Lung (tissue), 12 donors: Measurements from ENCODE around the gene FILIP1L. TPM values are rescaled to one million over a fixed set of nuclear protein-coding genes. Genes with fewer than 3 reads are reported as not detected.

Experiments used
- ATAC-seq: fragments of 200-7000 bp; cut with Tn5 transposase; one replicate; pipeline ENCODE4 v1.9.1; 2020; ENCODE audit warnings: moderate number of reproducible peaks; ENCODE audit not compliant: insufficient read depth, low FRiP score
- DNase-seq, 3 donors: peaks; one replicate each; pipeline ENCODE4 v3.0.0-alpha.2; 2013 to 2017
- H3K27ac ChIP-seq, 2 donors: one replicate each; pipeline ENCODE4 v1.5.1; 2013; ENCODE audit warnings: mild to moderate bottlenecking in 2 of 2, moderate library complexity in 2 of 2, control low read depth in 1 of 2, inconsistent platforms in 1 of 2, low read depth in 1 of 2, low read length in 1 of 2
- H3K27me3 ChIP-seq, 3 donors: one replicate each; pipeline ENCODE4 v1.5.1; 2013; ENCODE audit warnings: low read length in 2 of 3; ENCODE audit not compliant: control insufficient read depth in 3 of 3, insufficient read depth in 3 of 3
- H3K36me3 ChIP-seq, 4 donors: one replicate each; pipeline ENCODE4 v1.5.1; 2013; ENCODE audit warnings: low read length in 4 of 4, mild to moderate bottlenecking in 1 of 4, moderate library complexity in 1 of 4; ENCODE audit not compliant: control insufficient read depth in 4 of 4, insufficient read depth in 4 of 4
- H3K4me1 ChIP-seq, 5 donors: one replicate each; pipeline ENCODE4 v1.5.1; 2013; ENCODE audit warnings: low read length in 5 of 5, mild to moderate bottlenecking in 2 of 5, moderate library complexity in 1 of 5; ENCODE audit not compliant: control insufficient read depth in 5 of 5, insufficient read depth in 5 of 5
- H3K4me3 ChIP-seq: one replicate; pipeline ENCODE4 v1.5.1; 2013; ENCODE audit warnings: mild to moderate bottlenecking, control low read depth, moderate library complexity
- H3K9ac ChIP-seq, 2 donors: one replicate each; pipeline ENCODE4 v1.5.1; 2013; ENCODE audit warnings: low read length in 2 of 2, control low read depth in 1 of 2; ENCODE audit not compliant: insufficient read depth in 1 of 2
- H3K9me3 ChIP-seq, 4 donors: one replicate each; pipeline ENCODE4 v1.5.1; 2013; ENCODE audit warnings: low read length in 3 of 4, mild to moderate bottlenecking in 1 of 4, moderate library complexity in 1 of 4; ENCODE audit not compliant: control insufficient read depth in 4 of 4, insufficient read depth in 3 of 4
- WGBS, 2 donors: extraction: QIAGEN DNeasy Blood & Tissue Kit; methylation state at CpG; one replicate each; pipeline ENCODE4 v1.1.7; 2013; 5-methylcytosine and 5-hydroxymethylcytosine counted together
- polyA plus RNA-seq, 2 donors: library from polyadenylated mRNA; stranded (reverse); fragments of 200-250 nt; gene quantifications; one replicate each; pipeline ENCODE4 v1.2.1, GENCODE V29; 2013
- total RNA-seq, 2 donors: library from RNA; depleted of rRNA in 1 of 2; stranded (reverse); fragments of >200 nt in 1 of 2; gene quantifications; one replicate each; pipeline ENCODE4 v1.2.1, GENCODE V29; 2014 to 2021
- TF ChIP-seq, protein P1 (sequence below): IDR thresholded peaks from 2 replicates; pipeline ENCODE4 v1.5.1; 2012; ENCODE audit warnings: mild to moderate bottlenecking; ENCODE audit errors: control extremely low read depth, extremely low read depth
- donor health status: control.
- donor health status: control.
- donor health status: Bipolar disorder and iron deficiency.
- donor health status: healthy.
- donor health status: DM: yes; HTN: yes; CAD: no.

The FILIP1L gene
- total and polyA plus RNA-seq, 4 donors, result 8.3 to 27.8 (median 22.5) TPM

- 64 to 76% methylated on average over 4 of the region's 4 CpGs for WGBS, 2 donors
- peaks cover 0 to 6% (median 0%) of the 10 kb centered on the region in 4 donors for H3K9me3 ChIP-seq
- H3K36me3 ChIP-seq, result peaks cover 0 to 1% (median 0%) of the 10 kb centered on the region in 4 donors
- no peaks in the 10 kb centered on the region for H3K27me3 ChIP-seq
- H3K4me1 ChIP-seq, result peaks cover 0 to 23% (median 9%) of the 10 kb centered on the region in 5 donors
- DNase-seq, result peak in 2 of 3 donors; percentile 15 to 18
- peak overlapping the region in 1 of 2 donors; percentile 53 for H3K27ac ChIP-seq
- no peak for ATAC-seq
- TF ChIP-seq, protein P1, sequence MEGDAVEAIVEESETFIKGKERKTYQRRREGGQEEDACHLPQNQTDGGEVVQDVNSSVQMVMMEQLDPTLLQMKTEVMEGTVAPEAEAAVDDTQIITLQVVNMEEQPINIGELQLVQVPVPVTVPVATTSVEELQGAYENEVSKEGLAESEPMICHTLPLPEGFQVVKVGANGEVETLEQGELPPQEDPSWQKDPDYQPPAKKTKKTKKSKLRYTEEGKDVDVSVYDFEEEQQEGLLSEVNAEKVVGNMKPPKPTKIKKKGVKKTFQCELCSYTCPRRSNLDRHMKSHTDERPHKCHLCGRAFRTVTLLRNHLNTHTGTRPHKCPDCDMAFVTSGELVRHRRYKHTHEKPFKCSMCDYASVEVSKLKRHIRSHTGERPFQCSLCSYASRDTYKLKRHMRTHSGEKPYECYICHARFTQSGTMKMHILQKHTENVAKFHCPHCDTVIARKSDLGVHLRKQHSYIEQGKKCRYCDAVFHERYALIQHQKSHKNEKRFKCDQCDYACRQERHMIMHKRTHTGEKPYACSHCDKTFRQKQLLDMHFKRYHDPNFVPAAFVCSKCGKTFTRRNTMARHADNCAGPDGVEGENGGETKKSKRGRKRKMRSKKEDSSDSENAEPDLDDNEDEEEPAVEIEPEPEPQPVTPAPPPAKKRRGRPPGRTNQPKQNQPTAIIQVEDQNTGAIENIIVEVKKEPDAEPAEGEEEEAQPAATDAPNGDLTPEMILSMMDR, result no peak
- no peak overlapping the region for H3K4me3 ChIP-seq
- H3K9ac ChIP-seq, result no peak overlapping the region
Measured at GRCh38 chr3:100159331-100160153, 45.2 kb upstream of the FILIP1L start.

DNA sequence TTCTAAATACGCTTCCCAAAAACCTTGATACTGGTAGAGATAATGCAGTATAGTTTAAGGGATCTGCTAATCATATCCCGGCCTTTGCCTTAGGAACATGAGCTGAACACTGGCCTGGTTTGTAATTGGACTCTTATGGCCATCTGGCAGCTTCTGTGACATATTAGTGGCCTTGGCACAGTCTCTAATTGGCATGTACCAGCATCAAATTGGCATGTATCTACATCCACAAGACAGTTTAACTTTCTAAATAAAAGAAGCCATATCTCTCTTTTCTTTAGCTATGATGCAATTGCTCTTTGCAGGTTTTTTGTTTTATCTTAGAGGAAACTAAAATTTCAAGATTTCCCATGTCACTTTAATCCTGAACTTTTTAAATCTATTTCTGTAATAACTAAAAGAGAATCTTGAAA is 44.6 kb upstream of the FILIP1L start:
- Histone ChIP-seq H3K4me3 (no peak overlapping the region), H3K9ac (no peak overlapping the region), H3K27ac (peak overlapping the region; percentile 22 to 28), H3K4me1 (peaks cover 0 to 23% (median 9%) of the 10 kb centered on the region in 5 donors), H3K9me3 (peaks cover 0 to 6% (median 0%) of the 10 kb centered on the region in 4 donors), H3K36me3 (no peaks in the 10 kb centered on the region), H3K27me3 (no peaks in the 10 kb centered on the region)
- 73 to 89% methylated on average over 2 of the region's 2 CpGs for WGBS, 2 donors
- TF ChIP-seq, protein P1, result no peak
- ATAC-seq (no peak), DNase-seq (peak in 1 of 3 donors; percentile 12)

DNA sequence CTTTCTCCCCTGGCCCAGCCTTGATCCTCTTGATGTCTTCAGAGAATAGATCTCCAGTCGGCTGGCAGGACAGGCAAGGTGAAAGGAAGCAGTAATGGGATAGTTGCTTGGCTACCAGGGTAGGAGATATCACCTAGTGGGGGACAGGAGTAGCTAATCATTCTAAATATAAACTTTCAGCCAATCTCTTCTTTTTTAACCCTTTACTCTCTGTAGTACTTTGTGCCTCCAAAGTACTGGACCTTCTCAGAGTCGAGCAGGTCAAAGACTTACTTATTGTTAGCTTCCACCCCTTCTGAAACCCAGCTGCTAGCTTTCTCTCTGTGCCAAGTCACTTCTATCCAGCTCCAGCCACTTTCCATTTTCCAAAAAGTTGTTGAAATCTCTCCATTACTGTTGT is 43.4 kb upstream of the FILIP1L start:
- no peak overlapping the region for H3K9ac ChIP-seq
- H3K4me1 ChIP-seq, result peaks cover 0 to 23% (median 9%) of the 10 kb centered on the region in 5 donors
- no peak for ATAC-seq

More for the DNA sequence above, 43.4 kb upstream of the FILIP1L start:
- DNase-seq, result no peak
- Histone ChIP-seq H3K27ac (peak overlapping the region in 1 of 2 donors; percentile 25), H3K9me3 (peaks cover 0 to 6% (median 0%) of the 10 kb centered on the region in 4 donors), H3K27me3 (no peaks in the 10 kb centered on the region), H3K36me3 (no peaks in the 10 kb centered on the region), H3K4me3 (no peak overlapping the region)
- WGBS, 2 donors, result 87 to 91% methylated on average over 2 of the region's 2 CpGs
- TF ChIP-seq, protein P1, result no peak
